C4-2B (cell line): ENCODE data around the gene SUPV3L1.

Experiments used
- CTCF ChIP-seq: fragments of 450-650 bp; conservative IDR thresholded peaks from 2 replicates; pipeline ENCODE4 v1.5.1; 2017; ENCODE audit warnings: mild to moderate bottlenecking
- ZFX ChIP-seq: fragments of 450-650 bp; IDR thresholded peaks from 2 replicates; pipeline ENCODE4 v1.6.1; 2017

- no peak for TF ChIP-seq CTCF
- TF ChIP-seq ZFX = no peak
These were observed 3.2 kb upstream of the SUPV3L1 start for GRCh38 chr10:69176823-69177222.
